Hepatocyte (in vitro differentiated cells): ENCODE results near the gene RREB1.

Experiments used
- CTCF ChIP-seq: fragments of 200-600 bp; sonication (generic); IDR thresholded peaks from 2 replicates; pipeline ENCODE4 v1.5.1; 2016; ENCODE audit warnings: antibody characterized with exemption, mild to moderate bottlenecking; ENCODE audit not compliant: poor library complexity
- EZH2 ChIP-seq: fragments of 200-600 bp; sonication (generic); IDR thresholded peaks from 2 replicates; pipeline ENCODE4 v1.6.1; 2016; ENCODE audit warnings: antibody characterized with exemption, mild to moderate bottlenecking, borderline replicate concordance
- EZH2phosphoT487 ChIP-seq: fragments of 200-600 bp; sonication (generic); IDR thresholded peaks from one replicate; pipeline ENCODE4 v1.6.1; 2018; ENCODE audit warnings: antibody characterized with exemption, mild to moderate bottlenecking, low read depth, moderate library complexity; ENCODE audit not compliant: unreplicated experiment, severe bottlenecking

GRCh38 chr6:7112171-7112570 is 4.4 kb downstream of the RREB1 start:
- TF ChIP-seq EZH2: no peak
- no peak for TF ChIP-seq CTCF
- TF ChIP-seq EZH2phosphoT487: no peak
